Fibroblast of villous mesenchyme (primary cell): ENCODE measurements around the gene PRSS57. TPM values are rescaled to one million over a fixed set of nuclear protein-coding genes. Genes with fewer than 3 reads are reported as not detected.

Experiments
- DNase-seq: peaks from one replicate; pipeline ENCODE4 v3.0.0-alpha.2; 2010; ENCODE audit warnings: low read depth
- H3K4me3 ChIP-seq: 2 replicates; pipeline ENCODE4 v1.5.1; 2011; ENCODE audit warnings: low read depth, mild to moderate bottlenecking, low read length
- CTCF ChIP-seq: IDR thresholded peaks from 2 replicates; pipeline ENCODE4 v1.5.1; 2012; ENCODE audit warnings: low read depth, mild to moderate bottlenecking, low read length; ENCODE audit not compliant: insufficient read depth
- total RNA-seq: library from RNA; depleted of rRNA; stranded (reverse); fragments of >200 nt; gene quantifications from 2 replicates; pipeline ENCODE4 v1.2.3, GENCODE V29; 2012

Gene PRSS57
- total RNA-seq, 1 donor: not detected

- no peak overlapping the region for H3K4me3 ChIP-seq
- no peak for DNase-seq
- no peak for TF ChIP-seq CTCF
These were observed 52.2 kb downstream of the PRSS57 start for GRCh38 chr19:642767-643727.

GRCh38 chr19:641702-642101 lies 53.5 kb downstream of the PRSS57 start:
- DNase-seq: no peak
- no peak for TF ChIP-seq CTCF
- no peak overlapping the region for H3K4me3 ChIP-seq

GRCh38 chr19:640606-641189 lies 54.6 kb downstream of the PRSS57 start:
- no peak for DNase-seq
- TF ChIP-seq CTCF: no peak
- no peak overlapping the region for H3K4me3 ChIP-seq

GRCh38 chr19:640161-640558 lies 55.1 kb downstream of the PRSS57 start:
- peak overlapping the region; percentile 35 for H3K4me3 ChIP-seq
- no peak for DNase-seq
- no peak for TF ChIP-seq CTCF

GRCh38 chr19:639253-640160 lies 55.7 kb downstream of the PRSS57 start, which contains the start of gene FGF22:
TSS of gene FGF22 (plus strand) at chr19:639879. CDS start at chr19:639926, 47 bp downstream.
- no peak for TF ChIP-seq CTCF
- H3K4me3 ChIP-seq: peak within 1 kb of the TSS; percentile 58
- peak; percentile 89 for DNase-seq

- no peak for DNase-seq
- TF ChIP-seq CTCF: no peak
- peak overlapping the region; percentile 58 for H3K4me3 ChIP-seq
These were observed 56.4 kb downstream of the PRSS57 start for GRCh38 chr19:638906-639252.
